ENCODE measurements around the gene DSCAM.

DNA sequence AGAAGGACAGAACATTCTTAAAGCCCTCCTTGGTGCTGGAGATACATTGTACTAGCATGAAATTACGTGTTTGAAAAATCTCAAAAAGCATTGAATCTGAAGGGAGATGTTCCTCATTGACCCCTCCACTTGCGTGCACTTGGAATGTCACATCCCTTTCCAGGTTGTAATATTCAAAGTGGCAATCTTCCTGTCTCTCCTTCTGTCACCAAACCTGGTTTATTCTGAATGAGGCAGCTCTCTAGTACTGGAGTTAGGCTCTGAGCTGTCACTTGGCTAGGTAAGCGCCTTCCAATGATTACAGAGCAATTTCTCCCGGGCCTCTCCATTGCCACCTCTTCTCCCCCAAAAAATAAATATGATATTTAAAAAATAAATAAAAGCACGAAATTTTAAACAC lies 855 bp downstream of the DSCAM start:
- TF ChIP-seq CTCF (IDR thresholded peaks at IDR 0.05; ENCODE audit: insufficient read depth, low read length, poor library complexity, severe bottlenecking) (no peak), EZH2phosphoT487 (conservative IDR thresholded peaks at IDR 0.05; ENCODE audit: low read length) (no peak)

Data from SU-DHL-6 (cell line).